MM.1S (cell line): ENCODE data around the gene SPATS2.

ENCODE experiments used
- CTCF ChIP-seq: fragments of 300-600 bp; sonication (generic); IDR thresholded peaks from 2 replicates; pipeline ENCODE4 v1.5.1; 2016; ENCODE audit warnings: antibody characterized with exemption, low read length, mixed read lengths
- EZH2 ChIP-seq: fragments of 300-600 bp; sonication (generic); optimal IDR thresholded peaks from 2 replicates; pipeline ENCODE3; 2017; ENCODE audit warnings: low read depth, mild to moderate bottlenecking, antibody characterized with exemption, low read length, mixed read lengths
- EZH2phosphoT487 ChIP-seq: fragments of 300-600 bp; sonication (generic); IDR thresholded peaks from 2 replicates; pipeline ENCODE4 v1.6.1; 2018; ENCODE audit warnings: antibody characterized with exemption, low read length

- peak; percentile 90 for TF ChIP-seq CTCF
- no peak for TF ChIP-seq EZH2phosphoT487
- TF ChIP-seq EZH2, result no peak
Measured at GRCh38 chr12:49336645-49337584, 30.3 kb upstream of the SPATS2 start, which contains the start of gene C1QL4.
